ENCODE data around the gene HTR4. TPM values are rescaled to one million over a fixed set of nuclear protein-coding genes. Genes with fewer than 3 reads are reported as not detected.
A peak's percentile ranks its signal among the peaks of the same experiment; 100 is the strongest.

Gene HTR4
- polyA plus RNA-seq, 2 of the 4 experiments (the other 2 are of a cell fraction): not detected

- ATAC-seq (no peak), FAIRE-seq (no peak), DNase-seq (ENCODE audit: low read depth in 1 of 2, low spot score in 1 of 2) (no peak)
- 32% methylated on average over 3 of the region's 3 CpGs for WGBS (ENCODE audit: missing lambda C conversion rate)
- TF ChIP-seq E2F6 (IDR thresholded peaks at IDR 0.05; ENCODE audit: borderline replicate concordance, low read depth): no peak
- peak; percentile 95 for TF ChIP-seq ZC3H11A (IDR thresholded peaks at IDR 0.05)
- no peaks in the 10 kb centered on the region for H3K9me3 ChIP-seq
- no peak overlapping the region for H3K27ac ChIP-seq
- 0 out of 3 replicates have a peak, but pooled peaks cover 3% of the 10 kb centered on the region for H3K4me1 ChIP-seq
- H3K4me2 ChIP-seq: no peak overlapping the region
- ChIA-PET CTCF (interaction anchor here (0.8 to 3.5 kb wide), 12 partner anchors 8 to 176 kb away, joined by 3 to 36 read pairs (median 5); no protein-coding TSS in a partner anchor), POLR2A (no interaction called here)
- no peak overlapping the region for H3K4me3 ChIP-seq
Observed at GRCh38 chr5:148483750-148484149, 170.6 kb downstream of the HTR4 start.

- 0 out of 3 replicates have a peak, but pooled peaks cover 3% of the 10 kb centered on the region for H3K4me1 ChIP-seq
- ChIA-PET POLR2A (no interaction called here), CTCF (interaction anchor here (0.6 to 3.5 kb wide), 25 partner anchors 8 to 574 kb away, joined by 3 to 36 read pairs (median 4); no protein-coding TSS in a partner anchor)
- DNase-seq (ENCODE audit: low read depth in 1 of 2, low spot score in 1 of 2) (peak; percentile 69 to 72), ATAC-seq (peak; percentile 93 to 96), FAIRE-seq (no peak)
- H3K4me2 ChIP-seq: peak overlapping the region; percentile 82
- peak overlapping the region; percentile 46 for H3K4me3 ChIP-seq
- 4% methylated on average over 21 of the region's 22 CpGs for WGBS (ENCODE audit: missing lambda C conversion rate)
- H3K27ac ChIP-seq: no peak overlapping the region; a peak in 1 of 6 replicates
- no peaks in the 10 kb centered on the region for H3K9me3 ChIP-seq
- TF ChIP-seq MAFK (IDR thresholded peaks at IDR 0.05; ENCODE audit: partially characterized antibody) (no peak), EHMT2 (IDR thresholded peaks at IDR 0.05; ENCODE audit: low read depth) (no peak), MAX (IDR thresholded peaks at IDR 0.05) (0 out of 2 replicates have a peak, but pooled peaks have one; percentile 41), FOXS1 (CRISPR knock-in tag; IDR thresholded peaks at IDR 0.05) (no peak), BCL3 (IDR thresholded peaks at IDR 0.05) (no peak), CBX2 (IDR thresholded peaks at IDR 0.05; ENCODE audit: borderline replicate concordance, low read depth) (no peak), ZC3H11A (IDR thresholded peaks at IDR 0.05) (no peak), ZSCAN20 (CRISPR knock-in tag; IDR thresholded peaks at IDR 0.05) (no peak), TP53 (CRISPR knock-in tag; IDR thresholded peaks at IDR 0.05) (no peak), POLR2AphosphoS2 (conservative IDR thresholded peaks at IDR 0.05; ENCODE audit: low read length) (no peak), PBX3 (IDR thresholded peaks at IDR 0.05) (no peak), POLR2A (IDR thresholded peaks at IDR 0.05; ENCODE audit: low read length) (no peak), HOXA7 (CRISPR knock-in tag; IDR thresholded peaks at IDR 0.05) (no peak), CEBPB (IDR thresholded peaks at IDR 0.05) (peak in 1 of 2 experiments; percentile 58; a peak in 3 of 4 replicates), SMC3 (IDR thresholded peaks at IDR 0.05) (peak; percentile 66), MYC (IDR thresholded peaks at IDR 0.05; ENCODE audit: borderline replicate concordance, low read length) (no peak), USF2 (IDR thresholded peaks at IDR 0.05) (no peak), RNF2 (IDR thresholded peaks at IDR 0.05; ENCODE audit: borderline replicate concordance, low read depth) (no peak), ATOH8 (CRISPR knock-in tag; IDR thresholded peaks at IDR 0.05; ENCODE audit: low read depth) (no peak), HES2 (IDR thresholded peaks at IDR 0.05) (no peak), FOSL2 (IDR thresholded peaks at IDR 0.05) (no peak), FOSL2 (CRISPR knock-in tag; IDR thresholded peaks at IDR 0.05) (no peak), CTCF (IDR thresholded peaks at IDR 0.05) (peak; percentile 79), GATA3 (IDR thresholded peaks at IDR 0.05; ENCODE audit: borderline replicate concordance) (no peak), EP300 (IDR thresholded peaks at IDR 0.05) (no peak), SREBF2 (IDR thresholded peaks at IDR 0.05) (no peak), HOXB13 (CRISPR knock-in tag; IDR thresholded peaks at IDR 0.05; ENCODE audit: low read depth) (no peak), HOXB5 (CRISPR knock-in tag; IDR thresholded peaks at IDR 0.05) (no peak), PHF8 (IDR thresholded peaks at IDR 0.05; ENCODE audit: borderline replicate concordance, low read depth) (no peak), NPAS2 (CRISPR knock-in tag; IDR thresholded peaks at IDR 0.05; ENCODE audit: borderline replicate concordance) (no peak)
Observed at GRCh38 chr5:148482697-148483462, 171.4 kb downstream of the HTR4 start.
